HT1080 (cell line): ENCODE results near the gene C16orf96. TPM values are rescaled to one million over a fixed set of nuclear protein-coding genes. Genes with fewer than 3 reads are reported as not detected.
"Not testable (repeated sequence)": the region's sequence is repeated elsewhere in the genome, so short reads cannot be mapped to it uniquely, and the experiment has no call there.

Experiments used
- DNase-seq: peaks from one replicate; pipeline ENCODE4 v3.0.0-alpha.2; 2015; ENCODE audit warnings: low read depth
- total RNA-seq: library from RNA; depleted of rRNA; stranded (reverse); fragments of >200 nt; shearing (Covaris generic); gene quantifications from 2 replicates; pipeline ENCODE4 v1.2.3, GENCODE V29; 2014

The C16orf96 gene
- total RNA-seq, 1 experiment from 2014 or later, result not detected

DNA sequence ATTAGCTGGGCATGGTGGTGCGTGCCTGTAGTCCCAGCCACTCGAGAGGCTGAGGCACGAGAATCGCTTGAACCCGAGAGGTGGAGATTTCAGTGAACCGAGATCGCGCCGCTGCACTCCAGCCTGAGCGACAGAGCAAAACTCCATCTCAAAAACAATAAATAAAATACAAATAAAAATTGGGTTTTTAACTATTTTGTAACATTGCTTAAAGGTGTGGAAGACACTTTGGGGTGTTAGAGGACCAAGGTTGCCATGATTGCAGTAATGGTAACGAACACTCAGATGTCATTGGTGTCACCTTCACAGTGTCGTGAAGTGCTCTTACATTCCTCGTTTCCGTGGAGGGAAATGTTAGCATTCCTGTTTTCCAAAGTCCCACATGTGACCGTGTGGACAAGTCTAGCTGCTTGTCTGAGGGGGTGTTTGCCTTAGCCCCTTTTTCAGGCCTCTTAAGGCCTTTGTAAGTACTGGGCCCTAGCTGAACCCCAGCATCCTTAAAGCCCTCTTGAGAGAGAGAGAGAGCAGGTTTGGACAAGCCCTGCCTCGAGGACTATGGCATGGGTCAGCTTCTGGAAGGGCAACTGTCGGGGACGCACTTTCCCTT is 8.6 kb downstream of the C16orf96 start:
- no peak for DNase-seq

DNA sequence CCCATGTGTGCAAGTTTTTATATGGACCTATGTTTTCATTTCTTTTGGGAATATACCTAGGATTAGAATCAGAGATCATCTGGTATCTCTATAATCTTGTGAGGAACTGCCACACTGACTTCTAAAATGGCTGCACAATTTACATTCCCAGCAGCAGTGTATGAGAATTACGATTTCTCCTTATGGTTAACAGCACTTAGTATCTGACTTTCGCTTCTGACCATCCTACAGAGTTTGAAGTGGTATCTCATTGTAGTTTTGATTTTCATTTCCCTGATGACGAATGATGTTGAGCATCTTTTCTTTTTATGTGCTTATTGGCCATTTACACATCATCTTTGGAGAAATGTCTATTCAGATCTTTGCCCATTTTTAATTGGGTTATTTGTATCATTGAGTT is 10.0 kb downstream of the C16orf96 start:
- no peak for DNase-seq

DNA sequence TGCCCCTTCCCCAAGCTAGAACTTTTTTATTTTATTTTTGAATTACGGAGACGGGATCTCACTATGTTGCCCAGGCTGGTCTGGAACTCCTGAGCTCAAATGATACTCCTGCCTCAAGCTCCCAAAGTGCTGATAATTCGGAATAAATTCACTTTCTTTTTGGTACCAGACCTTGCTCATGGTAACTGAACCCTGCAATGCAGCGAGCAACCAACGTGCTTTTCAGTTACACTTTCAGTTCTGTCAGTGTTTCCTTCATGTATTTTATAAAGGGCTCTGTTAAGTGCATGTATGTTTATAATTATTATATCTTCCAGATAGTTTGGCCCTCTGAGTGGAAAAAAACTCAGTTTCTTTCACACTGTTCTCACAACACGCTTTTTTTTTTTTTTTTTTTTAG is 13.9 kb downstream of the C16orf96 start:
- no peak for DNase-seq

DNA sequence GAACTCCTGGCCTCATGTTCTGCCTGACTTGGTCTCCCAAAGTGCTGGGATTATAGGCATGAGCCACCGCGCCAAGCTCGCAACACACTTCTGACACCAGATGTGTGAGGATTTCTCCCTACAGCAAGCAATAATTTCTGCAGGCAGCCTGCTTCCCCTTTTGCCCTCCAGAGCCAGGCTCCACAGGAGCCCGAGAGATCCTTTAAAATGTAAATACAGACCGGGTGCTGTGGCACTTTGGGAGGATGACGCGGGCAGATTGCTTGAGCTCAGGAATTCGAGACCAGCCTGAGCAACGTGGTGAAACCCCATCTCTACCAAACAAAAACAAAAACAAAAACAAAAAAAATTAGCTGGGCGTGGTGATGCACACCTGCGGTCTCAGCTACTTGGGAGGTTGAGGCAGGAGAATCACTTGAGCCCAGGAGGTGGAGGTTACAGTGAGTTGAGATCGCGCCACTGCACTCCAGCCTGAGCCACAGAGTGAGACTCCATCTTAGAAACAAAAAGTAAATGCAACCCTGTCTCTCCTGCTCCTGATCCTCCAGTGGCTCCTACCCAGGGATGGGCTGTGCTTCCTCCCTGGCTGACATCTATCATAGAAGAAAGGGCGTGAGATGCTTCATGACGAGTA is 14.7 kb downstream of the C16orf96 start:
- DNase-seq, result no peak

DNA sequence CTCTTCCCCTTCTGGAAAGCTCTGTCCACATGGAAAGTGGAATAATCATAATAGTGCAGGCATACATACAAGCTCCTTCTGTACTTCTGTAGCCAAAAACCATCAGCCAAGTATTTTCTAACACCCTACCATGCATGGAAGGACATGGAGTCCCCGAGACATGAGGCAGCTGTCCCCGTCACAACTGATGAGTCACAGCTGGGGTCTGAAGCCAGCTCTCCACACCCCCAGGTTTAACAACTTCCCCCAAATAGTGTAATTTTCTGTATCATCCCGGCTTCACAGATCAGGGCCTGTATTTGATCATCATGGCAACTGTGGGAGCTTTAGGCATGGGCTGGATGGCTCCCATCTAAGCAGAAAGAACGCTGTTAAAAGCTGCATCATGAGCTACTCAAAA is 16.6 kb downstream of the C16orf96 start:
- DNase-seq, result no peak

DNA sequence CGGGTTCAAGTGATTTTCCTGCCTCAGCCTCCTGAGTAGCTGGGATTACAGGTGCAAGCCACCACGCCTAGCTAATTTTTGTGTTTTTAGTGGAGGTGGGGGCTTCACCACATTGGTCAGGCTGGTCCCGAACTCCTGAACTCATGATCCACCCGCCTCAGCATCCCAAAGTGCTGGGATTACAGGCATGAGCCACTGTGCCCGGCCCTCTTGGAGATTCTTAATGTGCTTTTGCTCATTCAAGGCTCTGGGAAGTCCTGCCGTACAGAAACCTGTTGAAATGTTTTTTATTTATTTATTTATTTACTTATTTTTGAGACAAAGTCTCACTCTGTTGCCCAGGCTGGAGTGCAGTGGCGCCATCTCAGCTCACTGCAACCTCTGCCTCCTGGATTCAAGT is 17.8 kb downstream of the C16orf96 start:
- DNase-seq, result not testable (repeated sequence)

DNA sequence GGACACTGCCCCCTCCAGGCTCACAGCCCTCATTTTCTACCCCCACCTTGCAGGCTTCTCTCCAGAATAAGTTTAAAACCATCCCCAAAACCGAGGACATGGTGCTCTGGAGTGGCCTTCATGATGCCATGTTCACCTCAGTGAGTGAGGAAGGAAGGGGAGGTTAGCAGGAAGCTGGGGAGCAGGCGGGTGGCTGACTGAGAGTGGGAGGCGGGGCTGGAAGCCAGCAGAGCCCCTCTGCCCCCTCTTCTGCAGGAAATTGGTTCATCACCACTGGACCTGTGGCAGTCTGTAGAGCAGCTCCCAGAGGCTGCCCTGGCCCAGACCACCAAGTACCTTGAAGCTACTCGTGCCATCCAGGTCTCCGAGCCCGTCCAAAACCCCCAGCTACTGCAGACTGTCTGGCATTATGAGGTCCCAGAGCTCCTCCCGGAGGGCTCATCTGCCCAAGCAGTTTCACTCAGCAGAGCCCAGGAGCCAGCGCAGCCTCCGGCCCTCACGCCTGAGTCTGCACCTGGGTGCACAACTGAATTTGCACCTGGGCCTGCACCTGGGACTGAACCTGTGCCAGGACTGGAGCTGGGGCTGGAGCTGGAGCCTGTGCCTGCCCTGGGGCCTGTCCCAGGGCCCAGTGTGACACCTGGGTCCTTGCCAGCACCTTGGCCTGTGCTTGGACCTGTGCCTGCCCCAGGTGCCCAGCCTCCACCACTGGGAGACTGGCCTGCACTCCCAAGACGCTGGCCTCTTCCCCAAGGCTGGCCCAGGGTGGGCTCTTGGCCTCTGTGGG is 19.0 kb downstream of the C16orf96 start:
- DNase-seq, result no peak

DNA sequence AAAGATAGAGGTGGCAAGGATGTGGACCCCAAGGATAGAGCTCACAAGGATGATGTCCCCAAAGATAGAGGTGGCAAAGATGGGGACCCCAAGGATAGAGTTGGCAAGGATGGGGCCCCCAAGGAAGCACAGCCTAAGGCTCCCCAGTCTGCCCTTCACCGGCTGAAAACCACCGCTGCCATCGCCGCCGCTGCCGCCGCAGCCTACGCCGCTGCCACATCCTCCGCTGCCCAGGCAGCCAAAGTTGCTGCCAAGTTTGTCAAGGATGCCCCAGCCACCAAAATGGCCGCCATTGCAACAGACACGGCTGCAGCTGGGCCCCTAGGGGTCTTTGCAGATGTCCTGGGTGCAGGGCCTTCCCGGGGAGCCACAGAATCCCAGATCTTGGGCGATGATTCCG is 19.9 kb downstream of the C16orf96 start:
- DNase-seq, result no peak

DNA sequence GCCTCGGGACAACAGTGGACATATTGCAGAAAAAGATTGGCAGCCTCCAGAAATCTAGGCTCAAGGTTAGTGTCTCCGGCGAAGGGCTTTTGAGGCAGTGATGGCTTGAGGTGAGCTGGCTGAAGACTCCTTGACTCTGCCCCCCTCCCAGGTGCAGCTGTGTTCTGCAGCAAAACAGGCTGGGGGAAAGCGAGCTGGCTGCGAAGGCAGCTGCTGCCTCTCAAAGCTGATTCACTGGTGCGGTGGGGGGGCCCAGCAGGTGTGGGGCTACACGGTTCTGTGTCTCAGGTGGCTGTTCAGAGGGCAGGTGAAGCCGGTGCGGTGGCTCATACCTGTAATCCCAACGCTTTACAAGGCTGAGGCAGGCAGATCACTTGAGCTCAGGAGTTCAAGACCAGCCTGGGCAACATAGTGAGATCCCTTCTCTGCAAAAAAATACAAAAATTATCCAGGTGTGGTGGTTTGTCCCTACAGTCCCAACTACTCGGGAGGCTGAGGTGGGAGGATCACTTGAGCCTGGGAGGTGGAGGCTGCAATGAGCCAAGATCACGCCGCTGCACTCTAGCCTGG is 22.9 kb downstream of the C16orf96 start:
- no peak for DNase-seq

DNA sequence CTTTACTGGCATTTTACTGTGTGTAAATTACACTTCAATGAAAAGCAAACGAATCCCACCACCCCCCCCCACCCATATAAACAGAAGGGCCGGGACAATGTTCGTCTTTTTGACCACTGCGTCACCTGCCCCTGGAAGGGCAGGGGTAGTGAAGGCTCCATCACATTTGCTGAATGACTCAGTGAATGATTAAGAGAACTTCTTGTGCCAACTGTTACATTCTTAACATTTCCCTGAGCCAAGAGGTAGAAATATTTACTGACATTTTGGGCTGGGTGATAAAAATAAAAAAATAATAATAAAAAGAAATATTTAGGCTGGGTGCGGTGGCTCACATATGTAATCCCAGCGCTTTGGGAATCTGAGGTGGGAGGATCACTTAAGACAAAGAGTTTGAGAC is 24.1 kb downstream of the C16orf96 start:
- peak; percentile 18 for DNase-seq

DNA sequence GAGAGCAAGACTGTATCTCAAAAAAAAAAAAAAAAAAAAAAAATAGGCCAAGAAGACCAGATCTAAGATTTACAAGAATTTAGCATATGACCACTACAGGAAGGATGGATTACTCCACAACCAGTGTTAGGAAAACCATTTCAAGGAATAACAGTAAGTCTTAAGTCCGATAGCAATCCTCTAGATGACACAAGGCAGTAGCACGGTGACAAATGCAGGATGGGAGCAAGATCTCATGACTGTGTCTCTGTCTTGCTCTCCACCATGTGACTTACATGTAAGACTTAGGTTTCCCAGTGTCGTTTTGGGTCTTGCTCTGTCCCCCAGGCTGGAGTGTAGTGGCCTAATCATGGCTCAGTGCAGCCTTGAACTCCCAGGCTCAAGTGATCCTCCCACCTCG is 27.8 kb downstream of the C16orf96 start:
- no peak for DNase-seq

DNA sequence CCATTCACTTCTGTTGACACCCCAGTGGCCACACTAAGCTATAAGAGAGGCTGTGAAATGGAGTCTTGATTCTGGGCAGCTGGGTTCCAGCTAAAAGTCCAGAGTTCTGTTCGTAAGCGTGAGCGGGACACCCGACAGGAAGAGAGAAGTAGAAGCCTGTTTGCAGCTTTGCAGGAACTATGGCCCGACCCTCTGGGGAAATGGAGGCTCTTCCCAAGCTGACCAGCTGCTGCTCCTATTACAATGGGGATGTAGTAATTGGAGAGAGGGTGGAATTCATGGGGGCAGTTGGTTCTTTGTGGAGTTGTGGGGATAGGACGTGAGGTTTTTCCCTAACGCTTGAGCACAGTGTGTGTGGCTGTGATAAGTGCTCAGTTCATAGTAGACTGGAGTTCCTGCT is 30.2 kb downstream of the C16orf96 start:
- DNase-seq, result no peak

DNA sequence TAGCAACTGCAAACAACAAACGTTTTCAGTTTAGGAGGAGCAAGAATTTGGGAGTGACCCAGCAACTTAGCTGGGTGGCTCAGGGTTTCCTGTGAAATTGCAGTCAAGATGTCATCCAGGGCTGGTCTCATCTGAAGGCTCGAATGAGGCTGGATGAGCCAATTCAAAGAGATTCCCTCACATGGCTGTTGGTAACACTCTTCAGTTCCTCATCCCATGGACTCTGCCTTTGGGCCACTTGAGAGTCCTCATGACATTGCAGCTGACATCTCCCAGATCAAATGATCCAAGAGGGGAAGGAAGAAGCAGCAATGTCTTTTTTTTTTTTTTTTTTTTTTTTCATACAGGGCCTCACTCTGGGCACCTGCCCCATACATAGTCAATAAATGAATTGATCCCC is 32.2 kb downstream of the C16orf96 start:
- no peak for DNase-seq

DNA sequence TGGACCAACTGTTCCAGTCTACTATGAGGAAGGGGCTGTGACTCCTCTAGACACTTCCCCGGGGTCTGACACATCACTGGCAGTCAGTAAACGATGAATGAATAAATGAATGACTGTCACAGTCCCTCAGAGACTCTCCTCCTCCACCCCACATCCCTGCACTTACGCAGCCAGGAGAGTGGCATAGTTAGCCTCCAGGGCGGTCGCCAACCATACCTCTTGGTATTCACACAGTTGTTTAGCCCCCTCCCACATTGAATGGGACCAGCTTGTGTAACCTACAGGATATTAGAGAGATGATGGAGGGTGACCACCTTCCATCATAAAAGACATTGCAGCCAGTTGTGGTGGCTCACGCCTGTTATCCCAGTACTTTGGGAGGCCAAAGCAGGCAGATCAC is 32.8 kb downstream of the C16orf96 start:
- no peak for DNase-seq

DNA sequence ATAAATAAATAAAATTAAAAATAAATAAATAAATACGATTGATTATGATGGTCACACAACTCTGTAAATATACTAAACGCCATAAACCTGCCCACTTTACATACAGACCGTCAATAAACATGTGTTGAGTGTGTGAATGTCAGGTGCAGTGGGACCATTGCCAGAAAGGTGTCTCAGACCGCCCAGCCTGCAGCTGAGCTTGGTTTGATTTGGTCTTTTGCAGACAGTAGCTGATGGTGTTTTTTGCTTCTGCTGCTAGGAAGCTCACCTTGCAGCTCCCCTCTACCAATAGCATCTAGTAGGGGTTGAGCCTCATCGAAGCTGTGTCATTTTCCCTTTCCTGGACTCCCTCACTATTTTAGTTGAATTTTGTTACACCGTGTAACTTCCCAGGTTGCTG is 35.1 kb downstream of the C16orf96 start:
- DNase-seq, result no peak

DNA sequence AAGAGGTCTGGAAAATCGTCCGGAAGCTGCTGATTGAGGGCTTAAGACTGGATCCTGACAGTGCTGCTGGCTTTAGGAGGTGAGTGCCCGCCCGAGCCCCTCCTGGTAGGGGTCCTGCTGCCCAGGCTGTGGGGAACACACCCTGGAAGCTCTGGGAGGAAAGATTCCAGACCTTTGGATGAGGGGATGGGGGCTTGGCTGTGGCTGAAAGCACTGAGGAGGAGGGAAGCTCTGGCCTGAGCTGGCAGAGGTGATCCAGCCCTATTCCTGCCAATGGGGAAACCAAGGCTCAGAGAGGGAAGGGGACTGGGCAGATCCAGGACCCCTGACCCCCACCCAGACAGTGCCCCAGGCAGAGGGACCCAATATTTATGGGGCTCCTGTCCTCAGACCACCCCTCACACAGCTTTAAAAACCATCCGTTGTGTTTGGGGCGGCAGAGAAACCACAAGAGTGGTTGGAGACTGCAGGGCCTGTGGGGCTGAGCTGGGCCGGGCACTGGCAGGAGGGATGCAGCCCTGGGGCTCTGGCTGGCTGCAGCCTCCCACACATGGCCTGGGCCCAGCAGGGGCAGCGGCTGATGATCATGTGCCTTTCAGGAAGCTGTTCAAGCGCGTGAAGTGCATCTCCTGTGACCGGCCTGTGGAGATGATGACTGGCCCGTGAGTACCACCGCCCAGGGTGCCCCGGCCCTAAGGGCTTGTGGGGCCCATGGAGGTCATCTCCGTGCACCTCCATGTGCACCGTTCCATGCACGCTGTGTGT is 35.7 kb downstream of the C16orf96 start:
- no peak for DNase-seq

DNA sequence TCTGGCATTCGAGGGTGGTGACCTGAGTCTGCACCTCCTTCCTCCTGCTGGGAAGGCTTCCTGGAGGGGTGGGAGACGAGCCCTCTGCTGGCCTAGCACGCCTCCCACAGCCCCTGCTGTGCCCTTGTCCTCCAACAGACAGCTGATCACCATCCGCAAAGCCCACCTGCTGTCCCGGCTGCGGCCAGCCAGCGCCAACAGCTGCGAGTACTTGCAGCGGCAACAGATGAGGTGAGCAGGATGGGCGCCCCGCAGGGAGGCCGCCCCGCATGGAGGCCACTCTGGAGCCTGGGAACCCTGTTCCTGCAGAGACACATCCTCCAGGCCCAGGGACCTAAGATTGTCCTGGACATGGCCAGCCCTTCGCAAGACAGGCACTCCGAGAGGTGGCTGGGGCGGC is 36.9 kb downstream of the C16orf96 start:
- no peak for DNase-seq

DNA sequence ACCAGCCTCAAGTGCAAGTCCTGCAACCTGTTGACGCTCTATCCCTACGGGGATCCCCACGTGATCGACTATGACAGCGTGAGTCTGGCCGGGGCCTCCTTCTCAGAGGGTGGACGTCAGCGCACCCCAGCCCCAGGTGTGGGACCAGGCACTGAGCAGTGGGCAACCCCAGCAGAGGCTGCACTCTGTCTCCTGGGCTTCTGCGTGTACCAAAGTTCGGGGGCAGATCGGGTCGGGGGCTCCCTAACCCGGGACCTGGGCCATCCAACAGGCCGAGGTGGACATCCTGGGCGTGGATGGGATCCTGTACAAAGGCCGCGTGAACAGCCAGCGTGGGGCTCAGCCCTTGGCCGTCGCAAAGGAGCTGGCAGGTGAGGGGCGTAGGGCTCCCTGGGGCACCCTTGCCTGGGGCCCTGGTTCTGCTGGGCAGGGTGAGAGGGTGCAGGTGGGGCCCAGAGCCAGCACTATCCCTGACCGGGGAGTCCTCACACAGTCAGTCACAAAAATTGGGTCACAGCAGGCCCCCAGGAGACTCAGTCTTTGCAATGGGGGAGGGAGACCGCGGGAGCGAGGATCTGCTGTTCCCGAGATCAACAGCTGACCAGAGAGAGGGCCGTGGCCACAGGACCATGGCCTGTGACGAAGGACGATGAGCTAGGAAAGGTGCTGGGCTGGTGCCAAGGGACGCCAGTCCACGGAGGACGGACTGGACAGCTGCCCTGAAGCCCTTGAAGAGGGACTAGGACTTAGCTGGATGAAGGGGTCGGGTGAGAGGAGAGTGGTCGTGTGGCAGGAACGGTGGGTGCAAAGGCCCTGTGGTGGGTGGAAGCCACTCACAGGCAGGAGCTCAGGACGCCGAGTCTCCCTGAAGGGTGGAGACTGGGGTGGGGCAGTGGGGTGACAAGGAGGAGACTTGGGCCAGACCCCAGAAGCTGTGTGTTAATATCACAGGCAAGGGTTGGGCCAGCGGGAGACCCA is 38.6 kb downstream of the C16orf96 start:
- no peak for DNase-seq

DNA sequence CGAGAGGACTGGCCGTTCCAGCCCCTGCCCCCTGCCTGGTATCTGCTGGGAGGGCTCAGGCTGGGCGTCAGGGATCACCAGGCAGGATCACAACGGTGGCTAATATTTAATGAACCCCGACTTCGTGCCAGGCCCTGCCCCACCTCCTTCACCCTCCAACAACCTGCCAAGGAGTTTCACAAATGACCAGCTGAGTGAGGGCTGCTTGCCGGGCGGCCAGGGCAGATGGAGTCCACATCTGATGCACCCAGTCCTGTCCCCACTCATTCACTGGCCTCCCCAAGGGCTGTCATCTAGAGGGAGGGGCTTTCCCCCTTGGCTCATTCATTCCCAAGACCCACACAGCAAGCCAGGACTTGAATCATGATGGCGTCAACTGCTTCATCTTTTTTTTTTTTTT is 41.0 kb downstream of the C16orf96 start:
- peak; percentile 46 for DNase-seq

DNA sequence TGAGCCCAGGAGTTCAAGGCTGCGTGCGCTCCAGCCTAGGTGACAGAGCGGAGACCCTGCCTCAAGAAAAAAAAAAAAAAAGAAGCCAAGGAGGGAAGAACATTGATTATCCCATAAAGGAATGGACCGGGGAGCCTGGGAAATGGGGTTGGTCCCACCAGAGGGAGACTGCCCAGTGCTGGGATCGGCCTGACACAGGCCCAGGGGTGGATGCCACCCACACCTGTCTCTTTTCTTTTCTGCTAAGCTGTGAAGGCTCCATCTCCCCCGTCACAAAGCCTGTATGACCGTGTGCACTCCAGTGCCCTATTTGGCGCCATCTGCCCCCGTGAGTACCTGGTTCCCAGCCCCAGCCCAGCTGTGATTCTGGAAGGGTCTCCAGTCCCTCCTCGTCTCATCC is 42.9 kb downstream of the C16orf96 start:
- DNase-seq, result no peak
